DMS53 (cell line): ENCODE data around the gene GRIA4.
A peak's percentile ranks its signal among the peaks of the same experiment; 100 is the strongest.
"Not testable (repeated sequence)": the region's sequence is repeated elsewhere in the genome, so short reads cannot be mapped to it uniquely, and the experiment has no call there.

Experiments used
- DNase-seq: peaks from one replicate; lab custom pipeline; 2025; lab: John Stamatoyannopoulos, UW

Gene GRIA4

DNA sequence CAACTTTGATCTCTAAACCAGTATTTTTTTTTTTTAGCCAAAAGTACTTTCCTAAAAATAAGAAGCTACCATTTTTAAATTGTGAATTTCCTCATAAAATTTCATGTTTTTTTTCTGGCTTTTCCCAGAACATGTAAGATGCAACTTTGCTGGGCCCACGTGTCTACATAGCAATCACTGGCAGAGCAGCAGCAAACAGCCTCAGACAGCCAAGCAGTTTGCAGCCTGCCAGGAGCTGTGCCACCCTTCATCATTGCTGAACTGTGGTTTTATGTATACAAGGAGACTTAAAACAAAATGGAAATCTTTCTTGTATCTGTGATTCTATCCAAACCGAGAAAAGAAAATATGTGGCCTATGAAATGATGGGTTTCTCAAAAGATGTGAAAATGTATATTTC, 110.2 kb downstream of the GRIA4 start:
- DNase-seq = peak; percentile 37

DNA sequence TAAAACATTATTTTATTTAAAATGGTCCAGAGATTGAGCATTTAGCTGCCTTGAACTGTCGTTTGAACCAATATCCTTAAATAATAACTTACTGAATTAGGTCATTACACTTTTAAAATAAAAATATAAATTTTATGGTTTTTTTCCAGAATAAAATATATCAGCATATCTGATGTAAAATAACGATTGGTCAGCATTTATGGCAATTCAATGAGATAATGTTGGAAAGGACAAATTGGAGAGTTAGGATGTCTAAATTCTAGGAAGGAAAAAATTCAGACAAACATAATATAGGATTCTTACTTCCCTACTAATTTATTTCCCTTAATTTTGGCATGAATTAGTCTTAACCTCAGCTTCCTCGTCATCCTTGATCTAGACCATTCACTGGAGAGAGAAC, 113.4 kb downstream of the GRIA4 start:
- DNase-seq = no peak

DNA sequence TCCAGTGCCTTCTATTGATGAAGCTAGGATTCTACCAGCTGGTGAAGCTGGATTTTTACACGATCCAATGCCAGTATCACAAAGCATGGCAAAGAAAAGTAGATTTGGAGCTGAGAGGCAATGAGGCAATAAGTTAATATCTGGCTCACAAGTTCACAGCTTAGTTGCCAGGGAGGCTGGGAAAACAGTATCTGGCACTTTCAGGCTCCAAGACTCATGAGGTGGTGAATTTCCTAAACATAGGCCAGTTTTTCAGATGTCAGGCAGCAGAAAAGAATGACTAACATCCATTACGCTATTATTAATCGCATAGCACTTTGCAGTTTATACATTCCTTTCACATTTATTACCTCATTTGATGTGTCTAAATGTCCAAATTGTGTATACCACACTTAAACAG, 122.7 kb downstream of the GRIA4 start:
- DNase-seq = no peak

DNA sequence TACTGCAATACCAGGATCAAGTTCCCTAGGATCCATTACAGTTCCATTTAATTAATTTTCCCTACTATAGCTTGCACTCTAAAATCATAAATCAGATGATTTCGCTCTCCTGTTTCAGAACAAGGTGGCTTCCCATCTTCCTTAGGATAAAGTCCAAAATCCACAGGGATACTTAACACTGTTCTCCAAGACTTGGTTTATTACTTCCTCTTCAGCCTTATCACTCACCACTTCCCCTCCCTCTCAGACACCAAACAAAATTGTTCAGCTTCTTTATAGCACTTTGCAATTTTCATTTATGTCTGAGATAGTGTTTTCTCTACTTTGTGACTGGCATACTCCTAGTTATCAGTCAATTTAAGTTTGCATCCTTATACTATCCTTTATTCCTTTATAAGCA, 124.6 kb downstream of the GRIA4 start:
- DNase-seq = no peak

DNA sequence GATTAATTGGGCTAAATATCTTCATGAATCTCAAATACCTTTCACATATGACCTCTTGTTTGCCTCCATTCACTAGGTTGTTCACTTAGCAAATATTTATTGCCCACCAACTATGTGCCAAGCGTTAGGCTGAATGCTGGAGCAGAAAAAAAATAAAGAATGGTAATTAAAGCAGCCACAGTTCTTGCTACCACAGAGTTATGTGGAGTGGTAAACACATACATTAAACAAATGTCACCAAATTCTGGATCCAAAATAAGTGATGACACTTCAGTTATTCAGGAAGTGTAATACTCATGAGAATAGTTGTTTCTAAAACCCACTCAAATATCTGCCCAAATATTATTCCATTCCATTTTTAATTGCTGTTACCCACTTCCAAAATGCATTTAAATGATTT, 128.4 kb downstream of the GRIA4 start:
- DNase-seq = no peak

DNA sequence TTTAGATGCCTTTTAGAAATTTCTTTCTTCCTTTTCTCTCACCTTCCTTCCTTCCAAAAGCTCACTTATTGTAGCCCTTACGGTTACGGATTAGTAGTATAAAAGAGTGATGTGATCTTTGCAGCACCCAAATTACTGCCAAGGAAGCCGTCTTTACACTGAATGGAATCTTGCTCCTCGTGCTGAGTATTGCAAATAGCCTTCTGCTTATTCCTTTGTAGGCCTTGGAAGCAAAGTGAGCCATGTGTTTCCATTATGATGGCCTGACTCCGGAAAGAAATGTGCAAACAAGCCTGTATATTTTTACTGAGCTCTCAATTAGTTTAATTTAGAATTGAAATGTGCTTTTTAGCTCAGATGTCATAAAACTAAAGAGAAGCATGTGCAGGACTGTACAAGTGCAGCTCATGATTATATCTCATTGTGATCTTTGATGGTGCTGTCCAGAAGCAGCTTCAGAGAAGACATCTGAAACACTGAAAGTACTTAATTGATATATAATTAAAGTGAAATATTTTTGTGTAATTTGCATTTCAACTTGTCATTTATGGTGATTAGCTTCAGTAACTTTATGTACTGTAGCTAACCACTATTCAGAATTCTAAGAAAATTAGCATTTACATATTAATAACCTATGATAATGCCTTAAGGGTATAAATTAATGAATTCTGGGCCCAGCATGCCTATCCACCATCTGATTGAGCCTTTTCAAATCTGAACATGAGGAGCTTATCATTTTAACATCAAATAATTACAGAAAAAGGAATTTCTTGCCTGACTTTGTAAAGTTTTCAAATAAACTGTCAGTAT, 129.3 kb downstream of the GRIA4 start:
- DNase-seq = no peak

DNA sequence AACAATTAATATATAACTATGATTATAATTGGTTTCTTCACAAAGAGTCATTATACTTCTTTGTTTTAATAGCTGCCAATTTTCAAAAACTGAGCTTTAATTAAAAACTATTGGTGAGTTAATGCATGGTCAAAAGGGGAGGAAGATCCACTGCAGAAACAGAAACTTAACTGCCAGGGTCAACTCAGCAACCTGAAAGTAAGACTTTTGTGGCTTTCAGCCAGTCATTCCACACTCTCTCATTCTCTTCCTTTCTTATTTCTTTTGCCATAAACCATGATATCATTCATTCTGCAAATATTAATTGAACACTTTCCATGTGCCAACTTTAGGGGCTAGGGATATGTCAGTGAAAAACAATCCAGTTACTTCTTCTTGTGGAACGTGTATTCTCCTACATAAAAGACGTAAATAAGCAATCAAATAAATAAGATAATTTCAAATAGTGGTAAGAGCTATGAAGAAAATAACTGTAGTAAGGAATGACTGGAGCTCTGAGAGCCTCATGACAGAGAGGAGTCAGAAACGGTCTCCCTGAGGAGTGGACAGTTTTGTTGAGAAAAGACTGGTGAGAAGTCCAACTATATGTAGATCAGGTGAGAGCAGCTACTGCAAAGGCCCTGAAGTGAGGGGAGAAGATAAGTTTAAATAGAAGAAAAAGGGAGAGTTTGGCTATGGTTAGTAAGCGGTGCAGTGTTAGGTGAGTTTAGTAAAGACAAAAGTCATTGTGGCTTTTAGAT, 130.5 kb downstream of the GRIA4 start:
- DNase-seq = no peak

DNA sequence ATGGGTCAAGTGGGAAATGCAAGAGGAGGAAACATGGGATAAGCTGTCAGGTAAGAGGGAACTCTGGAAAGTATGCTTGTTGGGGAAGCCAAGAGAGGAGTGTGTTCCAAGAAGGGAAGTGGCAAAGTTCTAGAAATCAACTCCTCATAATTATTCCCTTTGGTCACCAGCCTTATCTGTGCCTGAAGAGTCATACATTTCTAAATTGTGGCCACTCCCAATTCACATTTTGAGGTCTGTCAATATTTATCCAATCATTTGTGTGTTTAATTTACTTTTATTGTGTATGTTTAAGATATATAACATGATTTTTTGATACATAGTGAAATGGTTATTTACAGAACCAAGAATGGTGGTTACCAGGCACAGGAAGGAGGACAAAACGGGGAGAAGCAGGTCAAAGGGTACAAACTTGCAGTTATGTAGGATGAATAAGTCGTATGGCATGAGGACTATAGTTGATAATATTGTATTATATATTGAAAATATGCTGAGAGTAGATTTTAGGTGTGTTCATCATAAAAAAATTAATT, 131.7 kb downstream of the GRIA4 start:
- DNase-seq = no peak

DNA sequence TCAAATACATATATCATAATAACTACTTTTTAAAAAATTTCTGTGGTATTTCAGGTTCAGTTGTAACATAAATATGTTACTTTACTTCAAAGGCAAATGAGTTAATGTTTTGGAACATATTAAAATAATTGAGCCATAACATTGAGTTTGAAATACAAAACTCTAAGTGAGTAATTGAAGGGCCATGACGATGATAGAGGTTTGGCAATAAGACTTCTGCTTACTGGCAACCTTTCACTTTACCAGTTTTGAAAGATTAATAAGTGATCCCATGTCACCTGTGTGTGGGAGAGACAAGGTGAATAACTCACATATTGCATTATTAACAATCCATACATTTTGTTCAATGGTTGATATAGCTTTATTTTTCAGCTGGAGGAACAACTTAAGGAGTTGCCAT, 144.4 kb downstream of the GRIA4 start:
- no peak for DNase-seq

DNA sequence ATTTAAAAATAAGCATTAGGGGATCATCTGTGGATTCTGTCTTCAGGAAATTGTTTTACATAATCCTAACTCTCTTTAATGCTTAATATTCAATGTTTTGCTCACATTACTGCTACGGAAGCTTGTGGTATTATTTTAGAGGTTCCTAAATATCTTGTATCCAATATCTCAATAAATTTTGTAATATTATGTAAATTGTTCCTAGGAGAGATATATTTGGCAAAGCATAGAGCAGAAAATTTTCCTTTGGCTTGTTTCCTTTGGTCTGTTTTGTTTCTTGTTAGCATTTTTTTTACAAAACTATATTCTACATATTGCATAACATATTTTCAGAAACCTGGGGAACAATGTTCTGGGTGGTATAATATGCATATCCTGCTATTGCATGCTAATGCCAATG, 144.8 kb downstream of the GRIA4 start:
- no peak for DNase-seq

DNA sequence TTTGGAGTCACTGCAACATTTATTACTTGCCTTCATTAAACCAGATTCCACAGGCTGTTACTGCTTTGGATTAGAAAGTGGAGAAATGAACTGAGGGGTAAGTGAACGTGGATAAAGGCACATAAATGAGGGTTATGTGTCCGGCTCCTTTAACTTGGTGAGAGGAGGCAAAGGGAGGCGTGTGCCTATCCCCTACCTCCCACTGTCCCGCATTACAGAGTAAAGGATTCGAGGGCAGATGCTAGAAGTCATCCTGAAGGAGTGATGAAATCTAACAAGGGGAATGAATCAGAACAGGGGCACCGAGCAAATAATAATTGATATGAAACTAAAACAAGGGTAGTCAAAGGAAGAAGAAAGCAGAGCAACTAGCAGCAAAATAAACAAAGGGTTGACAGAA, 147.2 kb downstream of the GRIA4 start:
- DNase-seq = no peak

DNA sequence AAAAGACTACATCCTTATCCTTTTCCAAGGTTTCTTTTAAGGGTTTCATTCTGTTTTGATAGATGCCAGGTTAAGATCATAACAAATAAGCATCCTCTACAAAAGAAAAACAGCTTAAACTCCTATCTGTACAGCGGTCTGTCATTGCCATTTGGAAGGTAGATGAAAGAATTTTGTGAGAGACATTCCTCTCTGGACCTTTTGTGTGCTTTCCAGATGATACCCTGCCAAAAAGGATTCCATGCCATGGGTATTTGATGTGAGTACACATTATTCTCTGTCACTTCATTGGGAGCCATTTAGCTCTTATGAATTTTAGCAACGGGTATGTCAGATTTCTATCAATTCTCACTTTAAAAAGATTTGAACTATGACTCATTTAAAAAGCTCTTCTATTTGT, 153.7 kb downstream of the GRIA4 start:
- no peak for DNase-seq

DNA sequence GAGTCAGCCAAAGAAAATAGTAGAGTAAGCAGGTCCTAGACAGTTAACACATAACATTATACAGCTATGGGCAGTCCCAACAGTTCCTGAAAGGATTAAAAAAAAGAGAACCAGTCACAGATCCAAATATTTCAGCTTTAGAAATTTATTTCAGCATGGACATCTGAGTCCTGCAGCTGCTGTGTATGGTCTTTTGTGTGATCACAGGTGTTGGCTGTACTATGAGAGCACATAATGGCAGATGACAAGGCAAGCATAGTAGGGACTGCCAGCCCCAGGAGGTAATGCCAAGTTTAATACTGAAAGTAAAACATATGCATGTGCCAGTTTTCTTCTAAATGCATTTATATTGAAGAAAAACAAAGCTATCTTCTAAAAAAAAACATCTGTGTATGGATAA, 158.1 kb downstream of the GRIA4 start:
- DNase-seq = no peak

DNA sequence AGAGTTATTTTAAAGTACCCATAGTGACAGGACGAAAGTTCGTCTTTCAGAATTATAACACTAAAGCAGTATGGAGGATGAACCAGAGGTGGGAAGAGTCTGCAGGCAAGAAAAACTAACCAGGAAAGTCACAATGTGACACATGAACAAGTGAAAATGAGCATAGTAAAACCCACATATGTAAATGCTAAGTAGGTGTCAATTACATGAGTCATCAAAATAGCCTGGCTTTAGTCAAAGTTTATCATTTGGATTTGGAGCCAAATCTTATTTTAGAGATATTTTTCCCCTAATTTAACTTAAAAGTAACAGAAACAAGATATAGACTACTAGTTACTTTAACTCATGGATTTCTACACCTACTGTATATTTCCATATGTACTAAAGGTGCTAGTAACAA, 159.8 kb downstream of the GRIA4 start:
- DNase-seq = peak; percentile 11

DNA sequence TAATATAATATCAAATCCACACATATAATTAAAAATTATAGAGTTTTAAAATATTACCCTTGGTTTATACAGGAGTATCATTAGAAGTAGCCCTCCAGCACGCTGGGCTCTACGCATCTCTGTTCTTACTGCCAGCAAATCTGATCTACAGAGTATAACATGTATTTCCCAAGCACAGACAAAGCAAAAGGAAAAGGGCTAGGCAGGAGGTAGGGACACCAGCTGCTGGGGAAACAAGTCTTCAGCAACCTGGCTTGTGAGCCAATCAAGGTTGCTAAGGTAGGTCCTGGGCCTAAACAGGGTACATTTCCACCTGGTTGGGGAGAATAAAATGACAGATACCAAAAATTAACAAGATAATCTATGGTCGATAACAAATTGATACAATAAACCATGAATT, 163.6 kb downstream of the GRIA4 start:
- not testable (repeated sequence) for DNase-seq

DNA sequence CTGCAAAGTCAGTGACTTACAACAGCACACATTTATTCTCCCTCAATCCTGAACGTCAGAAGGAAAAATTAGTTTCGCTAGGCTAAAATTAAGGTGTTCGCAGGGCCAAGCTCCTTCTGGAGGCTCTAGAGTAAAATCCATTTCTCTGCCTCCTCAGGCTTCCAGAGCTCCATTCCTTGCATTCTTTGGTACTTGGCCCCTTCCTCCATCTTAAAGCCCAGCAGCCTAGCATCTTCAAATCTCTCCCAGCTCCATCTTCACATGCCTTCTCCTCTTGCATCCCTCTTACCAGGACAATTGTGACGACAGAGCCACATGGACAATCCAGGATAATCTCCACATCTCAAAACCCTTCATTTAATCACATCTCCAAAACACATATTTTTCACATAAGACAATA, 165.0 kb downstream of the GRIA4 start:
- DNase-seq = no peak

DNA sequence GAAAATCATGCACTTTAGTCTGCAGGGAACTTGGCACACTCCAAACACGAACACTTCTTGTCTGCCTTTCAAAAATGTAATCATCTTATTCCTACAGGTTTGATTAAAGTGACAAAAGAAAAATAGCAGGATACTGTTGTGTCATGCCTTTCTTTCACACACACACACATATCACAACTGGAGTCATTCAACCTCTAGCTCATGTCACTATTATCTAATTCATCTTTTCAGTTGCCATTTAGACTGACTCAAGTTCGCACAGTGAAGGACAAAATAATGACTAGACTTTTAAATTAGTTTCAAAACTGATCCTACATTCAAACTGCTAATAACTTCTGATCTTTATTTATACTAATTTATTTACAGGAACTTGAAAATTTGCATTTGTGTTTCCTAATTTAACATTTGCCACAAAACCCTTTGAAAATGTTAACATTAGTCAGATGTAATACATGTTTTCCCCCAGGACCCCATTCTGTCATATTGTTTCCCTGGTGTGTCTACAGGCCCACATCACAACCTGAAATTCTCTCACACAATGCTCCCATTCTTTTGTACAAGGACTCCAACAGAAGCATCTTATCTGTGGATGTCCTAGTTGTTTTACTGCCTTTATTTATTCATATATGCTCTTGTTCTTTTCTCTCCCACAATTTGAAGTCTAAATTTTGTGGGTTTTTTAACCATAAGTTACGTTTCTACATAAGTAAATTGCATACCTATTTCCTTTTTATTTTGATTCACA, 171.1 kb downstream of the GRIA4 start:
- no peak for DNase-seq

DNA sequence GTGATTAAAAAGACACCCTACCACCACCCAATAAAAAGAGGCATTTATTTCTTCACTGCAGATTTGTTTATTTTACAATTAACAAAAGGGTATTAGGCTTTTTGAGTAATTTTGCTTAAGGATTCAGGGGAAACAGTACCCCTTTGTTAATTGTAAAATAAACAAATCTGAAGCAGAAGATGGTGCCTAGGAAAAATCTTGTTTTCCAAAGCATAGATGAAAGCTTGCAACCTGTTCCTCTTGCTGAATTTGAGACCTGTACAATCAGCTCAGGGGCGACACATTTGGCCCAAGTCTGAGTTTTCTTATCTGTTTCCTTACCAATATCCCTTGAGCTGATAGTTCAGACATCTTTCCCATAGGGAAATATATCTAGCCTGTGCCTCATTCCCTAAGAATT, 171.9 kb downstream of the GRIA4 start:
- DNase-seq = no peak

DNA sequence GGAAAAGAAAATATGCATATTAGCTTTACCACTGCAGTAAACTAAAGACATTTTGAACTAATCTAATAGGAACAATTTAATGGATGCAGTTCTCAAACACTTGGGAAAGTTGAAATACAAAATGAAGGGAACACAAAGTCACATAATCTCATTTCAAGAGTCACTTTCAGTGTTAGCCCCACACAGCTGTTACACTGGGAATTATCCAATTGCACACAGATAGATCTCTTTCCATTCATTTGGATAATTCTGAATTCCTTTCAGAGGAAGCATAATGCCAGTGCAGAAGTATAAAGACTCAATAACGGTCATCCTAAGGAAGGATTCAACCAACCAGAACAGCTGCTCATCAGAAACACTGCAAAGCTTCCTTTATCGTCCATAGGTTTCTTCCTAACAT, 173.3 kb downstream of the GRIA4 start:
- DNase-seq = no peak

DNA sequence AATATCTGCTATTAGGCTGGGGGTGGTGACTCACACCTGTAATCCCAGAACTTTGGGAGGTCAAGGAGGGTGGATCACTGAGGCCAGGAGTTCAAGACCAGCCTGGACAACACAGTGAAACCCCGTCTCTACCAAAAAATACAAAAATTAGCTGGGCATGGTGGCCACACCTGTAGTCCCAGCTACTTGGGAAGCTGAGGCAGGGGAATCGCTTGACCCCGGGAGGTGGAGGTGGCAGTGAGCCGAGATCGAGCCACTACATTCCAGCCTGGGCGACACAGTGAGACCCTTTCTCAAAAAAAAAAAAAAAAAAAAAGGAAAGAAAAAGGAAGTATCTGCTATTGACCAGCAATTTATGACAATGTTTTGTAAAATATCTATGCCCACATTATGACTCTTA, 176.0 kb downstream of the GRIA4 start:
- not testable (repeated sequence) for DNase-seq

DNA sequence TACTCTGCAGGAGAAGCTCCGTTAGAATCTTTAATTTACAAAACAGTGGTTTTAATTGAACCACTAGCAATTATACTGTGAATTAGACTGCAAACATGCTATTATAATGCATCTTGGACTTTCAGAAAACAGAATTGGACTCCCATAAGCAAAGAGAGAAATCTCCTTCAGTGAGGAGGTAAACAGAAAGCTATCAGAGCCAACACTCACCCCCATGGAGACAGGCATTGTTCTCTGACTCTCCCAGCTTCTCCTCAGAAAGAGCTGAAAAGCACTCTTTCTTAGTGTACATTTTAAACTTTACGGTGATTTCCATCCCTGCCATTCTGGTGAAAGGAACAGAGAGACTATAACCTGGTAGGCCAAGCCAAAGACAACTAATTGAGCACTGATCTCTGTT, 176.9 kb downstream of the GRIA4 start:
- DNase-seq = no peak

DNA sequence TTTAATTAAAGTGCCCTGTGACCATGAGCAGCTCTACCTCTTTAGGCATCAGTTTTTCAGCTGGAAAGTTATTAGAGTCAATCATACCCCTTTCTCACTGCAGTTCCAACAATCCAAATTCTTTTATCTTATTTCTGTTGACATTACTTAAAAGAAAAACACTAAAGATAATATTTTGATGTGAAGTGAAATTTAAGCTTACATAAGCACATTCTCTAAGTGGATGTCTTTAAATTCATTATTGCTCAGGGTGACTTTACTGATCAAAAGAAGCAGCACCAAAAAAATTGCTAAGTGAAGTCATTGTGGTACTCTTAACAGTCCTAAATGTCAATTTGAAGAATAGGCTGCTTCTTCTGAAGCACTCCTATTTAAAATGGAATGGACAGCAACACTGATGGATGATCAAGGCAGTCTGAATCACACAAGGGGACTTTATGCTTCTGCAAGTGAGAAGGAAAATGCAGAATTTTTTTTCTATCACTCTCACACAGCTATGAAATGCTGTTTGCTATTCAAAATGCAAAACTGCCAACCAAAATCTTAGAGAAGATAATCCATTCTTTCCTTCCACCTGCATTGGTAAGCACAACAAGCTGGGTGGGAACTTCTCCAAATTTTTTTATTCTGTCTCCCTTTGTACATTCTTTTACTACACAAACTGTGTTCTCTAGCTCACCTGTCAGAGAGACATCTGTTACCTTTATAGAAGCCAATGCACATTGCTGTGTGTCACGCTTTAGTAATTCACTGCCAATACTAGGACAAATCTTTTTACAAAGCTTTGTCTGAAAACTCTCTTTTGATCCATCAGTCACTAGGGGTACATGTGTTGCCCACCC, 179.9 kb downstream of the GRIA4 start:
- DNase-seq = no peak
